Psoas muscle (tissue), 8 donors: ENCODE data around the gene PTPRK. TPM values are rescaled to one million over a fixed set of nuclear protein-coding genes. Genes with fewer than 3 reads are reported as not detected.

Experiments
- ATAC-seq, 4 donors: fragments of 200-7000 bp; cut with Tn5 transposase; one replicate each; pipeline ENCODE4 v1.9.1; 2020; ENCODE audit warnings: moderate library complexity in 3 of 4, mild to moderate bottlenecking in 2 of 4
- DNase-seq, 2 donors: peaks; one replicate each; pipeline ENCODE4 v3.0.0-alpha.2; 2020
- H3K27ac ChIP-seq: fragments of 200-600 bp; one replicate; pipeline ENCODE4 v1.8.0; 2022
- H3K27me3 ChIP-seq, 3 donors: fragments of 200-600 bp in 1 of 3; one replicate each; pipeline versions ENCODE4 v1.6.1 to v1.8.0; 2013 to 2022; ENCODE audit warnings: low read length in 2 of 3, mild to moderate bottlenecking in 2 of 3, moderate library complexity in 1 of 3; ENCODE audit not compliant: insufficient read depth in 3 of 3
- H3K36me3 ChIP-seq, 2 donors: fragments of 200-600 bp in 1 of 2; one replicate each; pipeline versions ENCODE4 v1.6.1 to v1.8.0; 2013 to 2022; ENCODE audit warnings: low read depth in 1 of 2, mild to moderate bottlenecking in 1 of 2, moderate library complexity in 1 of 2; ENCODE audit not compliant: insufficient read depth in 1 of 2
- H3K4me1 ChIP-seq: fragments of 200-600 bp; one replicate; pipeline ENCODE4 v1.8.0; 2022
- H3K4me3 ChIP-seq: fragments of 200-600 bp; one replicate; pipeline ENCODE4 v1.8.0; 2022; ENCODE audit warnings: mild to moderate bottlenecking
- H3K9me3 ChIP-seq: fragments of 200-600 bp; one replicate; pipeline ENCODE4 v1.8.0; 2022
- CTCF ChIP-seq: fragments of 200-600 bp; IDR thresholded peaks from one replicate; pipeline ENCODE4 v1.8.0; 2022; ENCODE audit warnings: antibody characterized with exemption
- WGBS, 3 donors: extraction: QIAGEN DNeasy Blood & Tissue Kit; methylation state at CpG; one replicate each; pipeline versions ENCODE4 v1.1.6 to v1.1.7; 2013; 5-methylcytosine and 5-hydroxymethylcytosine counted together
- intact Hi-C, 2 donors: fragments of 100-400 bp; cut with DNase I; formaldehyde crosslinking; loops; one replicate each; pipeline versions ENCODE4 v1.11.0 to v1.14.2; 2022
- polyA plus RNA-seq, 3 donors: library from polyadenylated mRNA; stranded (reverse); fragments of 200-250 nt; gene quantifications; one replicate each; pipeline ENCODE4 v1.2.3, GENCODE V29; 2013
- total RNA-seq, 4 donors: library from RNA; stranded (reverse); fragmentation: NEBNext Ultra II Directional in 2 of 4; extraction: Animal tissue kit (Norgen Biotek cat#: 25700) in 2 of 4; gene quantifications; one replicate each; pipeline versions ENCODE4 v1.2.1 to v1.2.4, GENCODE V29; 2021 to 2023
- donor health status: healthy with polysubstance abuse.
- donor health status: DM: no; HTN: no; CAD: no; lungs with moderate emphysema.
- donor health status: Bipolar disorder and iron deficiency.
- donor health status: healthy.
- donor health status: DM: yes; HTN: yes; CAD: no.
- donor health status: DM: no; HTN: no; CAD: no.
- donor health status: DM: no; HTN: no; CAD: no.
- donor health status: DM: yes; HTN: yes; CAD: no.

The PTPRK gene
- total and polyA plus RNA-seq, 7 donors = 3.2 to 10.6 (median 9.1) TPM

DNA sequence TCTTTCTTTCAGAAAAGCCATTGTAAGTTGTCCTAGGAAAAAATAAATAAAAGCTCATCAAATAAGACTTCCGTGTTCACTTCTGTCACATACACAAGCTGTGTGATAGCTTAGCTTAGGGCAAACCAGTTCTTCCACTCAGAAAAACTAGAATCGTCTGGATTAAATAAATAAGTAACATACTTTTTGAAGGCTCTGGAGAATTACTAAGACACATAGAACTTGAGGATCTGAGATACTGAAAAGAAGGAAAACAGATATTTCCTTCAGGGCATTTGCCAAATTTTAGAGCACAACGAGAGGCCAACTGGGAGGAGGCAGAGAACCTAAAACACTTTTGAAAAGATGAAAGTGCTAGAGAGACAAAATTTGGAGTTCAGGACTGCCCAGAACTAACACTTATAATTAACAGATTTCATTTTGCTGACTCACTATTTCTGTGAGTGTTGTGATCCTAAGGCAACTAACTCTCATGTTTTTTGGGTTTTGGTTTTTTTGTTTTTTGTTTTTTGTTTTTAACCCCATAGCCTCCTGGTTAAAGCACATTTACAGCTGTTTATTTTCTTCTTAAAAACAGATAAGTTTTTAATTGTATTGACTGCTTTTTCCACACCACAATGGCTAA lies 580.8 kb downstream of the PTPRK start:
- intact Hi-C loops = no loop called here
- H3K27me3 ChIP-seq = no peaks in the 10 kb centered on the region
- H3K9me3 ChIP-seq = no peaks in the 10 kb centered on the region
- WGBS, 3 donors = 39 to 47% (median 41%) methylated on average over 3 of the region's 3 CpGs
- TF ChIP-seq CTCF = no peak
- H3K36me3 ChIP-seq = no peaks in the 10 kb centered on the region
- DNase-seq = no peak
- no peak overlapping the region for H3K4me3 ChIP-seq
- no peak for ATAC-seq
- no peak overlapping the region for H3K27ac ChIP-seq
- H3K4me1 ChIP-seq = no peaks in the 10 kb centered on the region

- Histone ChIP-seq H3K27ac (no peak overlapping the region), H3K9me3 (no peaks in the 10 kb centered on the region), H3K4me1 (no peaks in the 10 kb centered on the region), H3K27me3 (no peaks in the 10 kb centered on the region), H3K36me3 (no peaks in the 10 kb centered on the region), H3K4me3 (no peak overlapping the region)
- DNase-seq (no peak), ATAC-seq (no peak)
- no peak for TF ChIP-seq CTCF
- intact Hi-C loops = no loop called here
These were observed 581.7 kb downstream of the PTPRK start for GRCh38 chr6:127938701-127939100.

- peaks cover 6% of the 10 kb centered on the region for H3K9me3 ChIP-seq
- DNase-seq (no peak), ATAC-seq (no peak)
- H3K36me3 ChIP-seq = no peaks in the 10 kb centered on the region
- no peak for TF ChIP-seq CTCF
- H3K4me3 ChIP-seq = no peak overlapping the region
- H3K4me1 ChIP-seq = no peaks in the 10 kb centered on the region
- H3K27ac ChIP-seq = no peak overlapping the region
- intact Hi-C loops = no loop called here
- no peaks in the 10 kb centered on the region for H3K27me3 ChIP-seq
These were observed 582.7 kb downstream of the PTPRK start for GRCh38 chr6:127937747-127938146.

DNA sequence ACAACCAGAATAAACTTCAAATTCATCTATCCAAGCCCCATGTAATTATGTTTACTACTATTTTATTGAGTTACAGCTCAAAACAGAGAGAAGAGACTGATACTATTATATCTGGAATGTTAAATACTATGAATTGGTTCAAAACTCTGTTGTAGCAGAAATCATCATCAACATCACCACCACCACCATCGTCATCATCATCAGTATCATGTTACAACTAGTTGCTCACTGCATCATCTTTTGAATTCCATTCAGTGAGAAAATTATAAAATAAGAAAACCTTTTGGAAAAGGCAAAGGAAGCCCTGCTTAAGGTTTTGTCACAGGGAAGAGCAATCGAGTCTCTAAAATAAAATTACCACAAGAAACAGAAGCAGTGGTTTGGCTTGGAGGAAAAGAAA lies 583.3 kb downstream of the PTPRK start:
- WGBS, 3 donors = 54 to 77% (median 63%) methylated on average over 2 of the region's 2 CpGs

More for the DNA sequence above, 583.3 kb downstream of the PTPRK start:
- no peaks in the 10 kb centered on the region for H3K36me3 ChIP-seq
- no peak overlapping the region for H3K27ac ChIP-seq
- H3K9me3 ChIP-seq = peaks cover 11% of the 10 kb centered on the region
- intact Hi-C loops = no loop called here
- H3K4me3 ChIP-seq = no peak overlapping the region
- DNase-seq = no peak
- no peaks in the 10 kb centered on the region for H3K4me1 ChIP-seq
- no peak for ATAC-seq
- H3K27me3 ChIP-seq = no peaks in the 10 kb centered on the region
- TF ChIP-seq CTCF = no peak
